Endodermal cell (in vitro differentiated cells): ENCODE results near the gene L1CAM. TPM values are rescaled to one million over a fixed set of nuclear protein-coding genes. Genes with fewer than 3 reads are reported as not detected.
A peak's percentile ranks its signal among the peaks of the same experiment; 100 is the strongest.

Experiments
- DNase-seq: peaks from one replicate; pipeline ENCODE4 v3.0.0-alpha.2; 2017
- H3K27ac ChIP-seq: 2 replicates; pipeline ENCODE4 v1.5.1; 2013; ENCODE audit warnings: mild to moderate bottlenecking, low read depth, low read length, moderate library complexity
- H3K27me3 ChIP-seq: 2 replicates; pipeline ENCODE4 v1.6.1; 2013; ENCODE audit warnings: mild to moderate bottlenecking, low read length, moderate library complexity; ENCODE audit not compliant: insufficient read depth, control insufficient read depth, poor library complexity, severe bottlenecking
- H3K36me3 ChIP-seq: 2 replicates; pipeline ENCODE4 v1.7.0; 2013; ENCODE audit warnings: mild to moderate bottlenecking, low read length, moderate library complexity; ENCODE audit not compliant: control insufficient read depth, insufficient read depth
- H3K4me1 ChIP-seq: one replicate; pipeline ENCODE4 v1.7.0; 2013; ENCODE audit warnings: low read length; ENCODE audit not compliant: control insufficient read depth, insufficient read depth
- H3K4me3 ChIP-seq: 2 replicates; pipeline ENCODE4 v1.5.1; 2013; ENCODE audit warnings: mild to moderate bottlenecking, low read length, moderate library complexity
- H3K9ac ChIP-seq: 2 replicates; pipeline ENCODE4 v1.6.1; 2013; ENCODE audit warnings: mild to moderate bottlenecking, low read length, moderate library complexity; ENCODE audit not compliant: poor library complexity, severe bottlenecking; ENCODE audit errors: extremely low read depth
- H3K9me3 ChIP-seq: 2 replicates; pipeline ENCODE4 v1.6.1; 2013; ENCODE audit warnings: mild to moderate bottlenecking, low read length, moderate library complexity; ENCODE audit not compliant: control insufficient read depth
- H3K27ac Mint-ChIP-seq: 2 replicates; pipeline ENCODE4 v1.8.0; 2020; ENCODE audit warnings: mixed read lengths
- H3K27me3 Mint-ChIP-seq: 2 replicates; pipeline ENCODE4 v1.8.0; 2021; ENCODE audit warnings: mild to moderate bottlenecking, mixed read lengths; ENCODE audit not compliant: insufficient read depth
- H3K36me3 Mint-ChIP-seq: 2 replicates; pipeline ENCODE4 v1.8.0; 2020; ENCODE audit warnings: low read depth, mixed read lengths
- H3K4me1 Mint-ChIP-seq: 2 replicates; pipeline ENCODE4 v1.8.0; 2020; ENCODE audit warnings: mixed read lengths
- H3K4me3 Mint-ChIP-seq: 2 replicates; pipeline ENCODE4 v1.8.0; 2020; ENCODE audit warnings: mild to moderate bottlenecking, moderate library complexity, mixed read lengths
- H3K9me3 Mint-ChIP-seq: 2 replicates; pipeline ENCODE4 v1.8.0; 2020; ENCODE audit warnings: mild to moderate bottlenecking, mixed read lengths
- CTCF ChIP-seq: fragments of 200-600 bp; sonication (generic); conservative IDR thresholded peaks from 2 replicates; pipeline ENCODE4 v1.5.0; 2021; ENCODE audit warnings: antibody characterized with exemption, mild to moderate bottlenecking
- WGBS, 2 experiments: methylation state at CpG; one replicate each; pipeline versions ENCODE4 v1.1.5 to v1.1.7; 2013; ENCODE audit warnings: missing lambda C conversion rate in 2 of 2, mixed read lengths in 1 of 2; ENCODE audit not compliant: insufficient coverage in 1 of 2, insufficient read length in 1 of 2; 5-methylcytosine and 5-hydroxymethylcytosine counted together
- total RNA-seq, 2 donors: library from RNA; stranded (reverse); fragmentation: NEBNext Ultra II Directional in 1 of 2; extraction: Animal tissue kit (Norgen Biotek cat#: 25700) in 1 of 2; gene quantifications; 2 replicates in 1 of 2; 3 replicates in 1 of 2; pipeline ENCODE4 v1.2.1, GENCODE V29; 2021

Gene L1CAM
- total RNA-seq, 2 donors from 2014 or later = 7.5 to 29.0 TPM

GRCh38 chrX:153844509-153845082 lies 41.4 kb downstream of the L1CAM start:
- peak overlapping the region; percentile 32 for H3K27ac Mint-ChIP-seq
- Histone ChIP-seq H3K4me1 (peaks cover 5% of the 10 kb centered on the region), H3K27me3 (no peaks in the 10 kb centered on the region), H3K36me3 (no peaks in the 10 kb centered on the region), H3K9me3 (no peaks in the 10 kb centered on the region), H3K9ac (no peak overlapping the region), H3K27ac (no peak overlapping the region), H3K4me3 (no peak overlapping the region)
- H3K4me1 Mint-ChIP-seq = peaks cover 9% of the 10 kb centered on the region
- no peak overlapping the region for H3K4me3 Mint-ChIP-seq
- H3K27me3 Mint-ChIP-seq = no peaks in the 10 kb centered on the region
- DNase-seq = peak; percentile 86
- H3K9me3 Mint-ChIP-seq = peaks cover 48% of the 10 kb centered on the region
- no peak for TF ChIP-seq CTCF
- H3K36me3 Mint-ChIP-seq = no peaks in the 10 kb centered on the region
- 0 to 40% methylated on average over 1 to 3 of the region's 6 CpGs for WGBS, 2 experiments

GRCh38 chrX:153836921-153837320 lies 49.1 kb downstream of the L1CAM start:
- Mint-ChIP-seq H3K27ac (no peak overlapping the region), H3K36me3 (no peaks in the 10 kb centered on the region), H3K4me1 (no peaks in the 10 kb centered on the region), H3K27me3 (peaks cover 2% of the 10 kb centered on the region), H3K9me3 (peaks cover 62% of the 10 kb centered on the region), H3K4me3 (no peak overlapping the region)
- Histone ChIP-seq H3K27me3 (no peaks in the 10 kb centered on the region), H3K9ac (no peak overlapping the region), H3K27ac (no peak overlapping the region), H3K36me3 (no peaks in the 10 kb centered on the region), H3K4me1 (no peaks in the 10 kb centered on the region), H3K9me3 (no peaks in the 10 kb centered on the region), H3K4me3 (no peak overlapping the region)
- DNase-seq = no peak
- TF ChIP-seq CTCF = no peak
- WGBS, 2 experiments = 96% methylated on average over 6 of the region's 6 CpGs; no CpG with 5 or more reads in 1 of the 2 experiments

GRCh38 chrX:153832728-153833127 lies 53.2 kb downstream of the L1CAM start:
- no peak overlapping the region for H3K4me3 ChIP-seq
- H3K27ac ChIP-seq = no peak overlapping the region
- WGBS, 2 experiments = 89 to 94% methylated on average over 3 to 10 of the region's 10 CpGs
- Mint-ChIP-seq H3K4me1 (peaks cover 1% of the 10 kb centered on the region), H3K9me3 (peaks cover 51% of the 10 kb centered on the region), H3K27me3 (peaks cover 6% of the 10 kb centered on the region), H3K27ac (no peak overlapping the region), H3K4me3 (no peak overlapping the region), H3K36me3 (no peaks in the 10 kb centered on the region)
- H3K27me3 ChIP-seq = no peaks in the 10 kb centered on the region
- no peak for TF ChIP-seq CTCF
- H3K9me3 ChIP-seq = no peaks in the 10 kb centered on the region
- H3K9ac ChIP-seq = no peak overlapping the region
- no peaks in the 10 kb centered on the region for H3K4me1 ChIP-seq
- DNase-seq = peak; percentile 64
- no peaks in the 10 kb centered on the region for H3K36me3 ChIP-seq
